HTR-8/SVneo (cell line): ENCODE measurements around the gene RAMP1.
A peak's percentile ranks its signal among the peaks of the same experiment; 100 is the strongest.

Source experiments
- DNase-seq: peaks from one replicate; pipeline ENCODE4 v3.0.0; 2011; ENCODE audit warnings: low spot score, mixed read lengths; ENCODE audit not compliant: insufficient read length
- FAIRE-seq: peaks from 2 replicates; lab custom pipeline; 2011; peaks lifted over from hg19 to GRCh38; lab: Jason Lieb, UNC

The RAMP1 gene

DNA sequence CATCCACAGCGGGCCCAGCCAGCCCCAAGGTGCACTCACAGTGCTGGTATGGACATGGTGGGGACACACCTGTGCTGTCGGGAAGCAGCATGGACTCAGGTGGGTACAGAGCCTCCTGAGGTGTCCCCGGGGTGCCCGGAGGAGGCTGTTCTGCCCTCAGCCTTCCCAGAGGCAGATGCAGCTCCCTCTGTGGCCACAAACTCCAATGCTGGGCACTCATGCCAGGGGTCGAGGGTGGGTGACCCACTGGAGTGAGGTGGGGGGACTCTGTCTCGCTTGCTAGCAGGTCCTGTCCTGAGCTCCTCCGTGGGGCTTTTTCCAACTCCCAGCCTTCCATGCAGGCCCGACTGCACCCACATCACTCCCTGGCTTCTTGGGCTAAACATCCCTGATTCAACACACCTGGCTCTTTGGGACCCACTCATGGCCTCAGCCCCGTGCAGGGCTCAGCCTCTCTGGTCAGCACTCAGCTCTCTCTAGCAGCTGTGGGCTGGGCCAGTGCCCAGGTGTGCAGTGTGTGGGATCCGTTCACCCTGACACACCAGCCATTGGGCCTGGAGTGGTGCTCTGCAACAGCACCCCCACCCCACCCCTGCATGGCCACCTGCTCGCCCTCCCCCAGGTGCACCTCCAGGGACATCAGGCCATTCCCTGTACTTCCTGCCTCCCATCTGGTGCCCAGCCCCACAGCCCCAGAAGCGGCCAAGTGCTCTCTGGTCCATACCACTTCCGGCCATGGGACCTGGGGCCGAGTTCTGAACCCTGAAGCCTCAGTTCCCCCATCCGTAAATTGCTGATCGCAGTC is 16.0 kb downstream of the RAMP1 start:
- DNase-seq: no peak
- peak; percentile 13 for FAIRE-seq

DNA sequence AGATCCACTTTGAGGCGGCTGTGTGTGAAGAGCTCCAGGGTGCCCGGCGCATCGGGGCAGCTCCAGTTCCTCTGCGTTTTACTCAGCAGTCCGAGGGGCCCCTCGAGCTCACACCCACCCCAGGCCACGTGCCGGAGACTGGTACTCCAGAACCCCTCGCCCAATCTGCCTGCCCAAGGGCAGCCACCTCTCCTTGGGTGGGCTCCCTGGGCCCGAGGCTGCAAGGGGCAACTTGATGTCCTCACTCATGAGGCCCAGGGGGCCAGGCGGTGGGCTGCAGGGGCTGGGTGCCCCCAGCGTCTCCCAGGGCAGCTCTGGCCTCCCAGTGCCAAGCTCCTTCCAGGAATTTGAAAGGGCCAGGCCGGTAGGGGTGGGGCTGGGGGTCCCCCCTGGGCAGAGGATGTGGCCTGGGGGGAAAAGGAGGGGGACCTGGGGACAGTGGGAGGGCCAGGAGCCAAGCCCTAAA is 16.7 kb downstream of the RAMP1 start:
- FAIRE-seq: no peak
- DNase-seq: no peak

GRCh38 chr2:237876532-237876931 is 17.1 kb downstream of the RAMP1 start:
- DNase-seq (no peak), FAIRE-seq (peak; percentile 46)

- no peak for DNase-seq
- no peak for FAIRE-seq
Observed at GRCh38 chr2:237876951-237877491, 17.6 kb downstream of the RAMP1 start.

GRCh38 chr2:237877576-237878307 is 18.3 kb downstream of the RAMP1 start:
- no peak for FAIRE-seq
- DNase-seq: no peak

GRCh38 chr2:237878321-237879057 is 19.1 kb downstream of the RAMP1 start:
- FAIRE-seq (no peak), DNase-seq (no peak)

GRCh38 chr2:237879058-237879430 is 19.6 kb downstream of the RAMP1 start:
- DNase-seq (no peak), FAIRE-seq (no peak)

- DNase-seq (no peak), FAIRE-seq (no peak)
Observed at GRCh38 chr2:237879991-237880560, 20.7 kb downstream of the RAMP1 start.

DNA sequence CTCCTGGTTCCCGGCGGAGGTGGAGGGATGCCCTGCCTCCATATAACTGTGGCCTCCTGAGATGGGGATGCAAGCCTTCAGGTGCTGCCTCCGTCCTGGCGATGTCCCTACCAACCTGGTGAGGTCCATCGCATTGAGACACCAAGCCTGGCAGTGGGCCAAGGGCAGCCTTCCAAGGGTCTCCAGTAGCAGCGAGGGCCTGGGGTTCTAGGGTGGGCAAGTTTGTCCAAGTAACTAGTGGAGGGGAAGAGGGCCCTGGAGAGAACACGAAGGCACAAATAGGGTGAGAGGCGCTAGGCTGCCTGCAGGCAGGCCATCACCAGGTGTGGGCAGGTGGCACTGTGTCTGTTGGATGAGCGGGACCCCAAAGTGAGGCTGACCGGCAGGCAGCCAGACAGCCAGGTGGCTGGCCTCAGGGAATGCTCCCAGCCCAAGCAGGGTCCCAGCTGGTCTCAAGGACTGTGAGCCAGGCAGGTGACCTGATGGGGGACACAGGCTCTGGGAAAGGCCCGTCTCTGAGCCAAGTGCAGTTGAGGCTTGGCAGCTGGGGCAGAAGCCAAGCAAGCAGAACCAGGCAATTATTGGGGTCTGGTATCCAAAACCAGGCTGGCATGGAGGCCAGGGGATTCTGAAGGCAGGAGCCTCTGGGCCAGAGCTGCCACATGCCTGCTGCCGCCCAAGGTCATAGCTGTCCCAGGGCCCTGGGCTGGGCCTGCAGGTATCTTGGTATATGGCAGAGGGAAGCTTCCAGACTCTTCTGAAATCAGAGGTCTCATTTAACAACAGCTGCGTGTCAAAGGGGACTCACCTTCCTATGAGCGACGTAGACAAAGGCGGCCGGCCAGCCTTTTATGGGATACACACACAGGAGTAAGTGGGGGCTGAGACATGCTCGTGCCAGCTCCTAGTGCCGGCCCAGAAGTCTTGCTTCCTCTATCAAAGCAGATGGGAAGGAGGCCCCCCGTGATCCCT is 23.4 kb downstream of the RAMP1 start:
- DNase-seq: no peak
- no peak for FAIRE-seq

- DNase-seq: no peak
- FAIRE-seq: no peak
Observed at GRCh38 chr2:237883951-237884446, 24.6 kb downstream of the RAMP1 start.

- DNase-seq (no peak), FAIRE-seq (no peak)
Observed at GRCh38 chr2:237884681-237885080, 25.3 kb downstream of the RAMP1 start.

DNA sequence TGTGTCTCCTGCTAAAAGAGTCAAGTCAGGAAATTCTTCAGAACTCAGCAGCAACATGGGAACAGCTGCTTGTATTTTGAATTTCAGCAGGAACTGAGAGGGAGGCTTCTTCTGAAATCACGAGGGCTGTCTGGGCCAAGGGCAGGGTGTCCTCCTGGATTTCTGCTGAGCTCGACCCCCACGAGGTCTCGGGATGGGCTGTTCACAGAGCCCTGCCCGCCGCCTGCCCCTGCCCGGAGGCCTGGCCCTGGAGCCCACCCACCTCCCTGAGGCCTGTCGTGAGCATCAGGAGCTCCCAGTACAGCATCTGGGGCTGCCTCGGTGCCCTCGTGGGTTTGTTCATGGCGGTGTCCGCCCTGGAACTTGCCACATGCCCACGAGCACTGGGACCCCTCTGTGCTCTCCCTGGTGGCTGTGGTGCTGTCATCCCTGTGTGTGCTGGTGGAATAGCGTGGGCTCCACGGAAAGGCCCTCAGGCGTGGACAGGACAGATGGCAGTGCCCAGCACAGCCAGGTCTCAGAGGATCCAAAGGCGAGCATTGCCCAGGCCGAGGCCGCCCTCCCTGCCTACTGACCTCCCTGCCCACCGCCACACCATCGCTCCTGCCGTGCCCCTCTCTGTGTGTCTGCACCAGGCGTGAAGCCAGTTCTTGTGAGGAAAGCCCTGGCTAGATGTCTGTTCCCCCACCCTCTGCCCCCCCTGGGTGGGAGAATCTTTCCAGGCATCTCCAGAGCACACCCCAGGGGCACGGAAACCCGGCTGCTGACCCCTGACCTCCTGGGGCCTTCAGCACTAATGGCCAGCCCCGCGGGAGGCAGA is 25.9 kb downstream of the RAMP1 start:
- DNase-seq (no peak), FAIRE-seq (no peak)

- FAIRE-seq (no peak), DNase-seq (no peak)
Observed at GRCh38 chr2:237885931-237886684, 26.7 kb downstream of the RAMP1 start.

- DNase-seq (no peak), FAIRE-seq (no peak)
Observed at GRCh38 chr2:237886685-237887481, 27.5 kb downstream of the RAMP1 start.

DNA sequence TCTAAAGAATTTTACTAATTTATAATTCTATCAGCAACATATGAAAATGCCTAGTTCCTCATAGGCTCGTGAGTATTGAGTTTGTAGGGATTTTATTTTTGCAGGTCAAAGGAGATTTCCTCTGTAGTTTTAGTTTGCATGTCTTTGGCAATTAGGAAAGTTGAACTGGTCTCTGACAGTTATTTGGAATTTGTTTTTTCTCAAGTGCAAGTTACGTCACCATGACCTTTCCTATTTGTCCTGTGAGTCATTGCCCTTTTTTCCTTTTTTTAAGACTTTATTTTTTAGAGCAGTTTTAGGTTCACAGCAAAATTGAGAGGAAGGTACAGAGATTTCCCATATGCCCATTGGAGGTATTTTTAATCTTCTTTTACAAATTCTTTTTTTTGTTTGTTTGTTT is 29.0 kb downstream of the RAMP1 start:
- DNase-seq (no peak), FAIRE-seq (no peak)

GRCh38 chr2:237889016-237889415 is 29.6 kb downstream of the RAMP1 start:
- FAIRE-seq (no peak), DNase-seq (no peak)

- FAIRE-seq: no peak
- DNase-seq: no peak
Observed at GRCh38 chr2:237889811-237890210, 30.4 kb downstream of the RAMP1 start.
